ENCODE measurements around the gene GALNT17.

GALNT17 gene

DNA sequence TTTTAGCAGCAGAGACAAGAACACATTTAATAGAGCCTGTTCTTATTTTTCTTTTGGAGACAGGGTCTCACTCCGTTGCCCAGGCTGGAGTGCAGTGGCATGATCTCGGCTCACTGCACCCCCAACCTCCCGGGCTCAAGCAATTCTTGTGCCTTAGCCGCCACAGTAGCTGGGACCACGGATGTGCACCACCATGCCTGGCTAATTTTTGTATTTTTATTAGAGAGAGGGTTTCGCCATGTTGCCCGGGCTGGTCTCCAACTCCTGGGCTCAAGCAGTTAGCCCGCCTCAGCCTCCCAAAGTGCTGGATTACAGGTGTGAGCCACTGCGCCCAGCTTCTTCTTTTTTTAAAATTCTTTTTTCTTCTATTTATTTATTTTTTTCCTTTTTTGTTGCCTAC, 23.3 kb downstream of the GALNT17 start:
- TF ChIP-seq, protein P1, sequence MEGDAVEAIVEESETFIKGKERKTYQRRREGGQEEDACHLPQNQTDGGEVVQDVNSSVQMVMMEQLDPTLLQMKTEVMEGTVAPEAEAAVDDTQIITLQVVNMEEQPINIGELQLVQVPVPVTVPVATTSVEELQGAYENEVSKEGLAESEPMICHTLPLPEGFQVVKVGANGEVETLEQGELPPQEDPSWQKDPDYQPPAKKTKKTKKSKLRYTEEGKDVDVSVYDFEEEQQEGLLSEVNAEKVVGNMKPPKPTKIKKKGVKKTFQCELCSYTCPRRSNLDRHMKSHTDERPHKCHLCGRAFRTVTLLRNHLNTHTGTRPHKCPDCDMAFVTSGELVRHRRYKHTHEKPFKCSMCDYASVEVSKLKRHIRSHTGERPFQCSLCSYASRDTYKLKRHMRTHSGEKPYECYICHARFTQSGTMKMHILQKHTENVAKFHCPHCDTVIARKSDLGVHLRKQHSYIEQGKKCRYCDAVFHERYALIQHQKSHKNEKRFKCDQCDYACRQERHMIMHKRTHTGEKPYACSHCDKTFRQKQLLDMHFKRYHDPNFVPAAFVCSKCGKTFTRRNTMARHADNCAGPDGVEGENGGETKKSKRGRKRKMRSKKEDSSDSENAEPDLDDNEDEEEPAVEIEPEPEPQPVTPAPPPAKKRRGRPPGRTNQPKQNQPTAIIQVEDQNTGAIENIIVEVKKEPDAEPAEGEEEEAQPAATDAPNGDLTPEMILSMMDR (IDR thresholded peaks at IDR 0.05; ENCODE audit: control insufficient read depth, insufficient read depth, low read depth, low read length, missing control alignments), result no peak
- no peak overlapping the region for H3K4me3 ChIP-seq (ENCODE audit: control insufficient read depth, low read depth, low read length)
- DNase-seq (ENCODE audit: low read depth), result no peak

DNA sequence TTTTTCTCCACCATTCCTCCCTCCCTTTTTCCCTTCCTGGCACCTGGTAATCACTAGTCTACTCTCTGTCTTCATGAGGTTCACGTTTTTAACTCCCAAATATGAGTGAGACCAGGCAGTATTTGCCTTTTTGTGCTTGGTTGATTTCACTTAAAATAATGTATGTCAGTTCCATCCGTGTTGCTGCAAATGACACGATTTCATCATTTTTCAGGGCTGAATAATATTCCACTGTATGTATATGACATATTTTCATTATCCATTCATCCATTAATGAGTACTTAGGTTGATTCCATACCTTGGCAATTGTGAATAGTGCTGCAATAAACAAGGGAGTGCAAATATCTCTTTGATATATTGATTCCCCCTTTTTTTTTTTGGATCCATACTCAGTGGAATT, 25.8 kb downstream of the GALNT17 start:
- DNase-seq (ENCODE audit: low read depth), result no peak
- TF ChIP-seq, protein P1 (IDR thresholded peaks at IDR 0.05; ENCODE audit: control insufficient read depth, insufficient read depth, low read depth, low read length, missing control alignments), result no peak
- no peak overlapping the region for H3K4me3 ChIP-seq (ENCODE audit: control insufficient read depth, low read depth, low read length)

DNA sequence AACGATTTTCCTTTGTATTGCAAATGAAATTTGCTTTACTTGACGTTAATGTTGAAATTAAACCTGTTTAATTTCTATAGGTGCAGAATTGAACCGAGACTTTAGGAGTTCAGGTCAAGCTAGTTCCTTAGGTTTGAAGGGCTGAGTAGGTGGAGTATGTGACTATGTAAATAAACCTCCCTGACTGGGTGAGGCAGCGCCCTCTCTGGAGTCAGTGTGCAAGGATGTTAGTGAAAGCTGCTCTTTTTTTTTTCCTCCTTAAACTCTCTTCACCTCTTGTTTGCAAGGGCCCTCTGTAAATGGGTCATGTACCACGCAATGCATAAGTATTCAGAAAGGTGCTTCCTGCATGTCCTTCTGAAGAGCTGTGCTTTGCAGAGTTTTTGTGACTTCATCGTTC, 33.8 kb downstream of the GALNT17 start:
- no peak for DNase-seq (ENCODE audit: low read depth)
- no peak overlapping the region for H3K4me3 ChIP-seq (ENCODE audit: control insufficient read depth, low read depth, low read length)
- TF ChIP-seq, protein P1 (IDR thresholded peaks at IDR 0.05; ENCODE audit: control insufficient read depth, insufficient read depth, low read depth, low read length, missing control alignments), result no peak

DNA sequence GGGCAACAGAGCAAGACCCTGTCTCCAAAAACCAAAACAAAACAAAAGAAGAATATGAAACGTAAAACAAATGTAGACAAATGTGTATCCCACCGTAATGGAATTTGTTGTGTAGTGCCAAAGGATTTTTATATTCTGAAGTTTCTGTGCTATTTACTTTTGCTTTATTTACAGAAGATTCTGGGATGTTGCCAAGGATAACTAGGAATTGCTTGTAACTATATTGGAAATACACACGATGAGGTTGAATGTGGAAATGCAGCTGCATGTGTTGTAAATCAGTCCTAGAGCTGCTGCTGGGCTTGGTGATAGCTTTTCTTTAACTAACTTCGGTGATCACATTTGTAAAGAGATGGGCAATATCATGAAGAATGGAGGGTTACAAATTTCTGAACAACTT, 39.5 kb downstream of the GALNT17 start:
- TF ChIP-seq, protein P1 (IDR thresholded peaks at IDR 0.05; ENCODE audit: control insufficient read depth, insufficient read depth, low read depth, low read length, missing control alignments), result no peak
- no peak overlapping the region for H3K4me3 ChIP-seq (ENCODE audit: control insufficient read depth, low read depth, low read length)

DNA sequence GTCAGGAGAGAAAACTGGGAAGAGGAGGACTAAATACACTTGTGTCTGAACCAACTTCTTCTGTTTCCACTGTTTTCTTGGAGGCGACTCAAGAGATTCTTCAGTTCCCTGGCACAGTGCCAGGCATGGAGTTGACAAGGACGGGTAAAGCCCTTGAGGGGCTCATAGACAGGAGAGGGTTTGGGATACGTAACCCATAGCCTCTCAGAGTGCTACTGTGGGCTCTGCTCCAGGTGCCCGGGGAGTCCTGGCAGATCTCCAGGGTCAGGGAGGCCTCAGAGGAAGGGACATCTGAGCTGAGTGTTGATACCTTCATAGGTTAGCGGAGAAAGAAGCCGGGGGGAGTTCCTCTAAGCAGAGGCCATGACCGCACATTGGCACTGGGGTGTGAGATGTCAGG, 42.0 kb downstream of the GALNT17 start:
- no peak overlapping the region for H3K4me3 ChIP-seq (ENCODE audit: control insufficient read depth, low read depth, low read length)
- TF ChIP-seq, protein P1 (IDR thresholded peaks at IDR 0.05; ENCODE audit: control insufficient read depth, insufficient read depth, low read depth, low read length, missing control alignments), result no peak
- no peak for DNase-seq (ENCODE audit: low read depth)

More for the DNA sequence above, 39.5 kb downstream of the GALNT17 start:
- no peak for DNase-seq (ENCODE audit: low read depth)

DNA sequence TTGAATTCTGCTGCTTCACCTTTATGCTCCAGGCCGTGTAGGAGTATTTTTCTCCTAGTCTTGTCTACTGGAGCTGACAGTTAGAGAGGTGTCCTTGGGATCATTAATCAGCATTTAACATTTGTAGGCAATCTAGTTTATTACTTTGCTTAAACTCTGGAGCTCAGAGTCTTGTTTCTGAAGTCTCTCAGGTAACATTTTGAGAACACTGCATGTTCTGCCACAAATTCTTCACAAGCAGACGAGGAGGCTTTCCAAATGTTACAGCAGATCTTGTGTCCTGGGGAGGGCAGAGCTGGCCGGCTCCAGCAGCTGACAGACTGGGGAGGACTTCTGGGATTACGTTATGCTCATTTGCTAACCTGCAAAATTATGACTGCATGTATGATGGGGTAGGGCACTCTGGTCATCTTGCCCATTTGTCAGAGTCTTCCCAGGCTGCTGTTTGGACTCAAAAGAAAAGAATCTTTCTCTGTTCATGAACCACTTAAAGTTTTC, 50.5 kb downstream of the GALNT17 start:
- H3K4me3 ChIP-seq (ENCODE audit: control insufficient read depth, low read depth, low read length), result no peak overlapping the region
- TF ChIP-seq, protein P1 (IDR thresholded peaks at IDR 0.05; ENCODE audit: control insufficient read depth, insufficient read depth, low read depth, low read length, missing control alignments), result no peak
- no peak for DNase-seq (ENCODE audit: low read depth)

DNA sequence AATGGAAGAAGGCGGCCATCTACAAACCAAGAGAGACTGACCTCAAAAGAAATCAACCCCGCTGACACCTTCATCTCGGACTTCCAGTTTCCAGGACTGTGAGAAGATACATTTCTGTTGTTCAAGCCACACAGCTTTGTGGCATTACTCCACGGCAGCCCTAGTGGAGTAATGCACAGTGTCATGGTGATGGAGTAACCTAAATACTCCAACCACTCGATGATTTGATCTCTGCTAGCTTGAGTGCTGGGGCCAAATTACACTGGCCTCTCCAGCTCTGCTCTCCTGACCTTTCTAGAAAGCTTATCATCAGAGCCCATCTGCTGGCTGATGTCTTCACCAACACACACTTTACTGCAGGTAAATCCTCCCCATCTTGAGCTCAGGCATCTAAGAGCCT, 52.2 kb downstream of the GALNT17 start:
- TF ChIP-seq, protein P1 (IDR thresholded peaks at IDR 0.05; ENCODE audit: control insufficient read depth, insufficient read depth, low read depth, low read length, missing control alignments), result no peak
- no peak overlapping the region for H3K4me3 ChIP-seq (ENCODE audit: control insufficient read depth, low read depth, low read length)
- no peak for DNase-seq (ENCODE audit: low read depth)
